ENCODE data around the gene PLSCR2. TPM values are rescaled to one million over a fixed set of nuclear protein-coding genes. Genes with fewer than 3 reads are reported as not detected.
A peak's percentile ranks its signal among the peaks of the same experiment; 100 is the strongest.

The PLSCR2 gene
- total RNA-seq, 6 experiments from 2014 or later: not detected

DNA sequence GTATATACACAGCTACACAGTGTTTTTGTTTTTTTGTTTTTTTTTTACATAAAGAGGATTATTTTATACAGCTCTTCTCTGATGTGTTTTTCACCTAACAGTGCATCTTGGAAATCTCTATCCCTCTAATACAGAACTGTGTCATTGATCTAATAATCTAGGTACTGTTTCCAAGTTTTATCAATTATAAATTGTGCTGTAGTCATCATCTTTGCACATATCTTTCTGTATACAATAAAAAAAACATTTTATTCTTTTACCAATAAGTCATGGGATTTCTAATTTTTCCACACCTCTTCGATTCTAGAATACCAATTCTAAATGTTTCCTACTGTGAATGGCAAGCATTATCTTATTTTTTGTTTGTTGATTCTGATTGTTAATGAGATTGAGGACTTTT is 1.7 kb upstream of the PLSCR2 start:
- 81% methylated on average over 1 of the region's 1 CpG for WGBS (ENCODE audit: insufficient coverage, low coverage, low lambda C conversion rate, missing lambda C conversion rate)
- H3K9me3 ChIP-seq: no peaks in the 10 kb centered on the region
- H3K36me3 ChIP-seq: no peaks in the 10 kb centered on the region
- no peak overlapping the region for H3K27ac ChIP-seq
- DNase-seq (no peak), ATAC-seq (no peak)
- H3K4me3 ChIP-seq: no peak overlapping the region
- no peaks in the 10 kb centered on the region for H3K27me3 ChIP-seq
- no peaks in the 10 kb centered on the region for H3K4me1 ChIP-seq
- intact Hi-C loops (cut with DNase I): no loop called here
- TF ChIP-seq POLR2A (IDR thresholded peaks at IDR 0.05) (no peak), CTCF (IDR thresholded peaks at IDR 0.05) (no peak)

DNA sequence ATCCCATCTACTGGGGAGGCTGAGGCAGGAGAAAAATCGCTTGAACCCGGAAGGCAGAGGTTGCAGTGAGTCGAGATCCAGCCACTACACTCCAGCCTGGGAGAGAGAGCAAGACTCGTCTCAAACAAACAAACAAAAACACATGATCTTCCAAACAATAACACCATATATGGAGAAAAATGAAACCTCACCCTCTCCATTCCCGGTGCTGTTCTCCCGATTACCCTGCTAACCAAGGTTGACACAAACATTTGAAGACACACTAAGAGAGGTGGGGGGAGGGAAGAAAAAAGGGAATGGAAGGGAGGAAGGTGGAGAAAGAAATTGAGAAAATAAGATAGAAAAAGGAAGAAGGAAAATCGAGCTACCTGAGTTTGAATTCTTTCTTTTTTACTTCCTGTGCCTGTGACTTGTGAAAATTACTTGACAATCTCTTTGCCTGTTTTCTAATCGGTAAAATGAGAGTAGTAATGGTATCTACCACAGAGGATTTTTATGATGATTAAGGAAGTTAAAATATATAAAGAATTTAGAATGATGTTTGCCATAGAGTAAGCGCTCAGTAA is 1.1 kb upstream of the PLSCR2 start:
- H3K27me3 ChIP-seq: no peaks in the 10 kb centered on the region
- intact Hi-C loops (cut with DNase I): no loop called here
- no peak for ATAC-seq
- H3K4me1 ChIP-seq: no peaks in the 10 kb centered on the region
- no peak overlapping the region for H3K27ac ChIP-seq
- 84% methylated on average over 9 of the region's 9 CpGs for WGBS (ENCODE audit: insufficient coverage, low coverage, low lambda C conversion rate, missing lambda C conversion rate)
- H3K9me3 ChIP-seq: no peaks in the 10 kb centered on the region
- no peak overlapping the region for H3K4me3 ChIP-seq
- H3K36me3 ChIP-seq: no peaks in the 10 kb centered on the region
- no peak for TF ChIP-seq CTCF (IDR thresholded peaks at IDR 0.05)
- TF ChIP-seq POLR2A (IDR thresholded peaks at IDR 0.05): no peak
- DNase-seq: no peak

- H3K27me3 ChIP-seq: no peaks in the 10 kb centered on the region
- H3K4me1 ChIP-seq: no peaks in the 10 kb centered on the region
- ATAC-seq (no peak), DNase-seq (no peak)
- WGBS (ENCODE audit: insufficient coverage, low coverage, low lambda C conversion rate, missing lambda C conversion rate): 75% methylated on average over 8 of the region's 10 CpGs
- TF ChIP-seq POLR2A (IDR thresholded peaks at IDR 0.05) (no peak), CTCF (IDR thresholded peaks at IDR 0.05) (no peak)
- peak overlapping the region in 1 of 3 donors; percentile 68 for H3K4me3 ChIP-seq
- peak overlapping the region in 1 of 3 donors; percentile 53 for H3K27ac ChIP-seq
- intact Hi-C loops (cut with DNase I): no loop called here
- no peaks in the 10 kb centered on the region for H3K9me3 ChIP-seq
- no peaks in the 10 kb centered on the region for H3K36me3 ChIP-seq
These were observed 651 bp downstream of the PLSCR2 start for GRCh38 chr3:146468671-146469149.

- DNase-seq (no peak), ATAC-seq (no peak)
- H3K36me3 ChIP-seq: no peaks in the 10 kb centered on the region
- WGBS (ENCODE audit: insufficient coverage, low coverage, low lambda C conversion rate, missing lambda C conversion rate): 75% methylated on average over 4 of the region's 4 CpGs
- H3K4me3 ChIP-seq: no peak overlapping the region
- TF ChIP-seq POLR2A (IDR thresholded peaks at IDR 0.05) (no peak), CTCF (IDR thresholded peaks at IDR 0.05) (no peak)
- H3K27ac ChIP-seq: no peak overlapping the region
- intact Hi-C loops (cut with DNase I): no loop called here
- H3K4me1 ChIP-seq: no peaks in the 10 kb centered on the region
- no peaks in the 10 kb centered on the region for H3K9me3 ChIP-seq
- H3K27me3 ChIP-seq: no peaks in the 10 kb centered on the region
These were observed 1.1 kb downstream of the PLSCR2 start for GRCh38 chr3:146468234-146468633.

DNA sequence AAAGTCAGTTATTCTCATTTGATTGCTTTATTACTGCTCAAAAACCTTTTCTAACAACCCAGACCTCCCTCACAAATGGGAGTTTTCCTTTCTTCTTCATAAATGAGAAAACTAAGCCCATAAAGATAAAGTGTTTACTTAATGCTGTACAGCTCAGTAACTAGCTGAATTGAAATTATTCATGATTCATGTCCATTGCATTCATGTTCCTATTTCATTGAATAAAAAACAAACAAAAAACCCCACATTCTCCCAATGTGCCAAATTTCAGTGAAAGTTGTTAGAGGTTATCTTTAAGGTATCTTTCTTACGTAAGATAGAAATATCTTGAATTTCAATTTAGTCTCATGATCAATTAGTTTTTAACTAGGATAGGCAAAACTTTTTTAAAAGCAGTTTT is 2.8 kb downstream of the PLSCR2 start:
- Histone ChIP-seq H3K36me3 (no peaks in the 10 kb centered on the region), H3K27ac (no peak overlapping the region), H3K9me3 (no peaks in the 10 kb centered on the region), H3K27me3 (no peaks in the 10 kb centered on the region), H3K4me3 (no peak overlapping the region), H3K4me1 (no peaks in the 10 kb centered on the region)
- ATAC-seq: no peak
- TF ChIP-seq CTCF (IDR thresholded peaks at IDR 0.05) (no peak), POLR2A (IDR thresholded peaks at IDR 0.05) (no peak)
- intact Hi-C loops (cut with DNase I): no loop called here
- DNase-seq: no peak
- WGBS (ENCODE audit: insufficient coverage, low coverage, low lambda C conversion rate, missing lambda C conversion rate): 62% methylated on average over 1 of the region's 1 CpG

Measured in right lobe of liver (tissue), 6 donors.